Kasumi-1 (cell line): ENCODE data around the gene HPSE2.
A peak's percentile ranks its signal among the peaks of the same experiment; 100 is the strongest.

Experiments
- DNase-seq, 2 experiments: peaks; one replicate each; lab custom pipeline; 2025; lab: John Stamatoyannopoulos, UW

HPSE2 gene

GRCh38 chr10:98429320-98430072 is 806.2 kb downstream of the HPSE2 start:
- DNase-seq = no peak

DNA sequence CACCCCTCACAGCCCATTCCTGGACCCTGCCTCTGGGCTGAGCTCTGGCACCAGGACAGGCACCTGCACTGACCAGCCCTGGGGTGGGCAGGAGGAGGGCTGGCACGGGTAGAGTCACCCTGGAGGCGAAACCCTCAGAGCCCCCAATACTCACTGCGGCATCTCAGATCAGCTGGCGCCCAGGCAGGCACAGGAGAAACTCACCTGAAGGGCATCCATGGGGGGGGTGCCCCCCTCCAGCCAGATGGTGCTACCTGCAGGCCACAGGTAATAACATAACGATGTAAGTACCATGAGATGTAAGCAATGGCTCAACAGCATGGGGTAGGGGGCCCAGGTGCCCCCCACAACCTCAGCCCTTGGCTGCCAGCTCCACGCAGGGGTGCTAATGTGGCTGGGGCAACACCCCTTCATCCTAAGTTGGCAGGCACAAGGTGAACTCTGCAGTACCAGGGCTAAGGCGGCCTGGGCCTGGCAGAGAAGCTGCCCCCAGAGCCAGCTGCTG is 808.6 kb downstream of the HPSE2 start:
- no peak for DNase-seq

- DNase-seq = peak; percentile 80 to 88
Measured at GRCh38 chr10:98425511-98426352, 809.9 kb downstream of the HPSE2 start.

DNA sequence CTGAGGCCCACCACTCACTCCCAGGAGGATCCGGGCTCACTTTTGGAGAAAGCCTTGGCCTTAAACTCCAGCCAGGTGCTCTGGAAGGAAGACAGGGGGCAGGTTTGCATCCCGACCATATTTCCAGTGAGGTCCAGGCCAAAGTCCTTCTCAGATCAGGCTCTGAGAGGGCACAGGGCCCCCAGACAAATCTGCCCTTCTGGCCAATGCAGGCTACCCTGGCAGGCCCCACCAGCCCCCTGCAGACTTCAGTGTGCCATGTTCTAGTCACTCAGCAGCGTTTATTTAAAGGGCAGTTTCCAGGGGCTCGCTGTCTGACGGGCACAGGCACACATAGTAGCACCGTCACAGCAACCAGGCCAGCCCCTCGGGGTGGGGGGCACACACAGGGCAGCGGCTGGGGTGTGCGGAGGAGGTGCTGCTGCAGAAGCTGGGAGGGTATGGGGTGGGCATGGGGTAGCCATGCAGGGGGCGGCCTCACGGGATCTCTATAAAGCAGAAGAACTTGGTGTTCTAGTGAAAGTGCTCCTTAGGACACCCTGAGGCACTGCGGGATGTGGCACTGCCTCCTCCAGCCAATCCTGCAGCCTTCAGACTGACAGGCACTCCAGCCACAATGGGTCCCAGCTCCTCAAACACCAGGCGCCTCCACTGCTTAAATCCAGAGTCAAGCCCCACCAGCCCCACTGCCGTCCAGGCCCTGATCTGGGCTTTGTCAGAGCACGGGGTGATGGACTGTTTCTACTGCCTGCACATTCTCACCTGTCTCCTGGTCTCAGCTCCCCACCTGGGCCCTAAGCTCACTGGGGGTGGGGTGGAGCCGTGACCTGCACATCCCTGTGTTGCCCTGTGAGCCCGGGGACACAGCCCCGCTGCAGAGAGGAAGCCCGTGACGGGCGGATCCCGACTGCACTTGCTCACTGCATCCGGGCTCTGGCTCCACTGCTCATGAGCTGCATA is 811.1 kb downstream of the HPSE2 start:
- no peak for DNase-seq

DNA sequence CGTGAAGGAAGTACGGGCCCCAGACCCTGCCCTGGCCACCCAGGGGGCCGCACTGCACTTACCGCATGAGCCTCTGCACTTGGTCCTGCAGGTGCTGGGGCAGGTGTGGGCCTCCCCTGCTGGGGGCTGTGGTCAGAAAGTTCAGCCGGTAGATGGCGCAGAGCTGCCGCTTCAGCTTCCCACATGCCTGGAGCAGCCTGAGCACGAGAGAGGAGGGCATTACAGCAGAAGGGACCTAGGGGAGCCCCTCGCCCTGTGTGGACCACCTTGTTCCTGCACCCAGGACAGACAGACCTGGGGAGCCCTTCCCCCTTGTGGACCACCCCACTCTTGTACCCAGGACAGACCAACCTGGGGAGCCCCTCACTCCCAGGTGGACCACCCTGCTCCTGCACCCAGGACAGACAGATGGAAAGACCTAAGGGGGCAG is 811.9 kb downstream of the HPSE2 start:
- no peak for DNase-seq

DNA sequence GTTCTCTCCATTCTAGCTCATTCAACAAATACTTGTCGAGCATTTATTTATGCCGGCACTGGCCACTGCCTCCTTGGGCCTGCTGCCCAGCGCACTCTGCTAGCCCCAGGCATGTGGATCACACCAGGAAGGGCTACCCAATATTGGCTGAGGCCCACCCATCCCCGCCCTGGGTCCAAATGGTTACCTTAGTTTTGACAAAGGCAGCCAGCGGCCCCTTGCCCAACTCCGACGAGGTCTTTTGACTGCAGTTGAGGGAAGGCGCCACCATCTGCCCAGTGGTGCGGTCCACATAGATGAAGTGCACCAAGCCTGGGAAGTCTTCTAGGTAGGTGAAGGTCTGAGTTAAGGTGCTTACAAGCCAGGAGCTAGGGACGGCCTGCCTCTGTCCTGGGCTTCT is 813.5 kb downstream of the HPSE2 start:
- no peak for DNase-seq

- no peak for DNase-seq
Measured at GRCh38 chr10:98420786-98421185, 814.9 kb downstream of the HPSE2 start.

DNA sequence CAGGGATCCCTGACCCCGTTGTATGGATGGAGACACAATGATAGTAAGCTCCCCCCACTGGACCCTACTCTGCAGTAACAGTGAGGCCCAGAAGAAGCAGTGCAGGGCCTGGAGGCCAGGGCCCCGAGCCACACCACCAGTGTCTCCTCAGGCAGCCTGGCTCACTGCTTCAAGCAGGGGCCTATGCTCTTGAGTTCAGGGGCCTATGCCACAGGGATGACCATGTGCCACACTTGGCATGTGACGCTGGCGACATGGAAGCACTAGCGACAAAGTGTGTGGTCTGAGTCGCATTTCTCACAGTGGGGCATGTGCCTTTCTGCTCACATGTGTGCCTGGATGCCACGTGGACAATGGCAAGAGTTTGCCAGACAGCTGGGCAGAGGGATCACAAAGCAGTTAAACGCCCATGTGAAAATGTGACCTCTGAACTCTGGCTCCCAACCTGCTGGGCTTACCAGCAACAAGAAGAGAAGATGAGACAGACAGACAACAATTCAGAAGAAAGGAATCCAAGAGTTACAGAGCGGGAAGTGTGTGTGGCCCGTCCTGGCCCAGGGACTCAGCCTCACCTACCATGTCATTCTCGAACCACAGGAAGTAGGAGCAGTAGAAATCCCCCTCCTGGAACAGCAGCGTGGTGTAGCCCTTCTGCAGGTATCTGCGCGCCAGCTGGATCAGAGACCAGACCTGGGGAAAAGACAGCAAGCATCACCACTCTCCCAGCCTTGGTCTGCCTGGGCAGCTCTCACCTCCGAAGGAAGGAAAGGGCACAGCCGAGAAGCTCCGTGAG is 816.0 kb downstream of the HPSE2 start:
- no peak for DNase-seq

- DNase-seq = no peak
Measured at GRCh38 chr10:98418665-98419468, 816.8 kb downstream of the HPSE2 start.

DNA sequence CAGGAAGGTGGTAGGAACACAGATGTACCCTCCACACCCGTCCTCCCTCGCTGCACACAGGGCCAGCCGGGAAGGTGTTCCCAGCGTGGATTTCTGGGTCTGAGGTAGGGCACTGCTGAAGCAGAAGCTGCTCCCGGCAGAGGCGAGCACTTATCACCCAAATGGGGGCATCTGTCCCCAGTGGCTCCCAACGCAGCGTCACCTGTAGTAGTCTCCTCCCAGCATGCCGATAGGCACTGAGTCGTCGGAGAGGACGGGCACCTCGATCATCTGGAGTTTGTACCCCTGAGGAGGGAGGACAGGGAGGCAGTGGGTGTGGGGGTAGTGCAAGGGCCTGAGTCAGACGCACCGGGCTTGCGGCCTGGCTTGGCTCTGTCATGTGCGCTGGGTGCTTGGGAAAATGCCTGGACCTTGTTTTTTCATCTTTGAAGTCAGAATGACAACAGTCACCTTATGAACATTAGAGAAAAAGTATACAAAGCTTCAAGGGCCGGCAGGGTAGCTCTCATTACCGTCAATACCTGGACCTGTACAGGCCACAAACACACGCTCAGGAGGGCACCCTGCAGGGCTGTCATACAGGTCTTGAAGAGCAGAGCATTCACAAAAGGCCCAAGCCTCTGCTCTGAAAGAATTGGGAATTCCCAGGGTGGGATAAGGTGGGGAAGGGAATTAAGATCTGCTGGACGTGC is 817.5 kb downstream of the HPSE2 start:
- DNase-seq = no peak

GRCh38 chr10:98417481-98417959 is 818.1 kb downstream of the HPSE2 start:
- no peak for DNase-seq

DNA sequence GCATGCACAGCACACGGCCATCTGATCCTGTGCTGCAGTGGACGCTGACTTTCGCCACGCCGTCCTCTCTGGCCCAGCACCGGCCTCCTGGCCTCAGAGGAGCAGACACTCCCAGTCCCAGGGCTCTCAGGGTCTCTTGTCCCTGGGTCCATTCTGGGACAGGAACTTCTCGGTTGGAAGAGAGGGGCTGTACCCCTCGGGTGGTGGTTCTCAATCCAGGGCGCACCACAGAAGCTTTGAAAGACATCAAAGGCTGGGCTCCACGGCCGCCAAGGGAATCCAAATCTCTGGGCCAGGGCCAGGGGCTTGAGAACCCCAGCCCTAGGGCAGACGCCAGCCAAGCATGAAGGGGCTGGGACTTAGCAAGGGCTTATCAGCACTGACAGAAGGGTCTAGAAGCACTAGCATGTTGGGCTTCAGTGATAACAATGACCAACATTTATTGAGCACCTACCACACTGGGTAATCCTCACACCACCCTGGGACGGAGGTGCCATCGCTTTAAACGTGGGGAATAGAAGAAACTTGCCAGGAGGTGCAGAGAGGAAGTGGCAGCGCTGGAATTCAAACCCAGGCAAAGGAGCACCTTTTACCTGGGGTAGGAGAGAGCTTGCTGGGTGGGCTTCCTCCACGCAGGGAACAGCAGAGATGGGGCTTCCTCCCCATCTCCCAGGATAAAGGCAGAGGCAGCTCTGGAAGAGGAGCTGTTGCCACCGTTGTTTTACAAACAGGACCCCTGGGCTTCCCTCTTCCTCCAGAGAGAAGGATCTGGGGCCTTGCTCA is 818.9 kb downstream of the HPSE2 start:
- no peak for DNase-seq

DNA sequence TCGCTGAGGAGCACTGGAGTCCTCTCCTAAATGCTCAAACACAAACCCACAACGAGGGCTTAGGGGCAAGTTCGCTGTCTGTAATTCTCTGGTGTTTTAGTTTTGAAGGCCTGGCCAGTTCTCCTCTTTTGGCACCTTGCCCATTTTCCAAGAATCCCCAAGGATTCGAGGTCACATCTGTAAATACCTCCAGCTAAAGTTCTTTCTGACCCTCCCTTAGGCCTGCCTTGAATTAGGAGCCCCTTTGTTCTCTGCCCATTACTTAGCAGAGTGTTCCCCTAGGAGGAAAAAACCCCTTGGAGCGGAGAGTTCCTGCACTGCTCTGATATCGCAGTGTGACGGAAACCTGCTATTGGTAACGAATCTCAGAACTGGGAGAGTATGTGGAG is 819.9 kb downstream of the HPSE2 start:
- no peak for DNase-seq

GRCh38 chr10:98414932-98415730 is 820.5 kb downstream of the HPSE2 start, which contains the start of gene PYROXD2:
Gene PYROXD2, minus strand, starts transcription at chr10:98415182. Its CDS starts 47 bp downstream, at chr10:98415135.
- peak; percentile 93 to 94 for DNase-seq

GRCh38 chr10:98414578-98414931 is 821.1 kb downstream of the HPSE2 start:
- DNase-seq = no peak

- no peak for DNase-seq
Measured at GRCh38 chr10:98411768-98412167, 823.9 kb downstream of the HPSE2 start.

- DNase-seq = no peak
Measured at GRCh38 chr10:98411166-98411565, 824.5 kb downstream of the HPSE2 start.

- DNase-seq = no peak
Measured at GRCh38 chr10:98410759-98411158, 824.9 kb downstream of the HPSE2 start.
